Measurements from ENCODE around the gene ACOT9.

Gene ACOT9, protein sequence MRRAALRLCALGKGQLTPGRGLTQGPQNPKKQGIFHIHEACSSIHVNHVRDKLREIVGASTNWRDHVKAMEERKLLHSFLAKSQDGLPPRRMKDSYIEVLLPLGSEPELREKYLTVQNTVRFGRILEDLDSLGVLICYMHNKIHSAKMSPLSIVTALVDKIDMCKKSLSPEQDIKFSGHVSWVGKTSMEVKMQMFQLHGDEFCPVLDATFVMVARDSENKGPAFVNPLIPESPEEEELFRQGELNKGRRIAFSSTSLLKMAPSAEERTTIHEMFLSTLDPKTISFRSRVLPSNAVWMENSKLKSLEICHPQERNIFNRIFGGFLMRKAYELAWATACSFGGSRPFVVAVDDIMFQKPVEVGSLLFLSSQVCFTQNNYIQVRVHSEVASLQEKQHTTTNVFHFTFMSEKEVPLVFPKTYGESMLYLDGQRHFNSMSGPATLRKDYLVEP

GRCh38 chrX:23742697-23743622, at the start of gene ACOT9:
Gene ACOT9, minus strand, starts transcription at chrX:23743276. Its CDS starts 132 bp downstream, at chrX:23743144.
- peak within 1 kb of the TSS; percentile 87 for H3K4me3 Mint-ChIP-seq
- peak; percentile 71 to 73 for DNase-seq (ENCODE audit: low spot score in 2 of 2)
- H3K36me3 Mint-ChIP-seq = peaks cover 2% of the 10 kb centered on the region
- H3K27ac Mint-ChIP-seq = peak within 1 kb of the TSS; percentile 92
- no peaks in the 10 kb centered on the region for H3K9me3 Mint-ChIP-seq
- peak; percentile 89 for ATAC-seq (ENCODE audit: low read depth)
- peaks cover 15% of the 10 kb centered on the region for H3K4me1 Mint-ChIP-seq
- H3K27me3 Mint-ChIP-seq = no peaks in the 10 kb centered on the region

DNA sequence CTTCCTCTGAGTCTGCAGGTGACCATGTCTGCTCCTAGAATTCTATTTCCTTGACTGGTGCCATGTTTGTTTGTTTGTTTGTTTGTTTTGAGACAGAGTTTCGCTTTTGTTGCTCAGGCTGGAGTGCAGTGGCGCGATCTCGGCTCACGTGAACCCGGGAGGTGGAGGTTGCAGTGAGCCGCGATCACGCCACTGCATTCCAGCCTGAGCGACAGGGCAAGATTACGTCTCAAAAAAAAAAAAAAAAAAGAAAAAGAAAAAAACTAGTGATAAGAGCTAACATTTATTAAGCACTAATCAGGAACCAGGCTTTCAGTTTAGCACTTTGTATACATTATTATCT, 47.0 kb upstream of the ACOT9 start:
- Mint-ChIP-seq H3K4me1 (peaks cover 1% of the 10 kb centered on the region), H3K36me3 (peaks cover 8% of the 10 kb centered on the region), H3K27ac (no peak overlapping the region), H3K9me3 (no peaks in the 10 kb centered on the region), H3K27me3 (no peaks in the 10 kb centered on the region), H3K4me3 (no peak overlapping the region)
- DNase-seq (ENCODE audit: low spot score in 2 of 2) (no peak), ATAC-seq (ENCODE audit: low read depth) (no peak)

GRCh38 chrX:23789386-23790154, 46.5 kb upstream of the ACOT9 start:
- DNase-seq (ENCODE audit: low spot score in 2 of 2) (no peak), ATAC-seq (ENCODE audit: low read depth) (no peak)
- H3K9me3 Mint-ChIP-seq = no peaks in the 10 kb centered on the region
- no peak overlapping the region for H3K27ac Mint-ChIP-seq
- peaks cover 4% of the 10 kb centered on the region for H3K4me1 Mint-ChIP-seq
- no peak overlapping the region for H3K4me3 Mint-ChIP-seq
- peaks cover 10% of the 10 kb centered on the region for H3K36me3 Mint-ChIP-seq
- no peaks in the 10 kb centered on the region for H3K27me3 Mint-ChIP-seq

- Mint-ChIP-seq H3K9me3 (no peaks in the 10 kb centered on the region), H3K36me3 (peaks cover 12% of the 10 kb centered on the region), H3K4me3 (no peak overlapping the region), H3K27me3 (no peaks in the 10 kb centered on the region), H3K4me1 (peaks cover 5% of the 10 kb centered on the region), H3K27ac (no peak overlapping the region)
- ATAC-seq (ENCODE audit: low read depth) (no peak), DNase-seq (ENCODE audit: low spot score in 2 of 2) (no peak)
Measured at GRCh38 chrX:23788946-23789345, 45.9 kb upstream of the ACOT9 start.

DNA sequence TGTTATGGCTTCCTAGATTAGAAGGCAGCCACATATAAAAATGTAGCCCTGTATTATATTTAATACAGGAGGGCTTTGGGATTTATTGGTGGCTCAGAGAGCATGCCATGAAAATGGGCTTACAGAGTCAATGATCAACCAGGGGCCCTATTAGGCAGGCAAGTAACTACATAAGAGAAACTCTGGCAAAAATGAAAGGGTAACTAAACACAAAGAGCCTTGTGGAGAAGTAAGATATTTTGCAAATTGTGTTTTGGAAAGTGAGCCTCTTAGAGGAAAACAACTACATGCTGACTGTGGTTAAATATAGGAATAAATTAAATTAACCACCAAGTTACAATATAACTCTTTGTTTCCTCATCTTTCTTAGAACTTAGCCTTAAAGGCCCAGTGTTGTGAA, 45.4 kb upstream of the ACOT9 start:
- DNase-seq (ENCODE audit: low spot score in 2 of 2) (no peak), ATAC-seq (ENCODE audit: low read depth) (no peak)
- no peak overlapping the region for H3K4me3 Mint-ChIP-seq
- no peak overlapping the region for H3K27ac Mint-ChIP-seq
- H3K9me3 Mint-ChIP-seq = no peaks in the 10 kb centered on the region
- peaks cover 5% of the 10 kb centered on the region for H3K4me1 Mint-ChIP-seq
- H3K27me3 Mint-ChIP-seq = no peaks in the 10 kb centered on the region
- H3K36me3 Mint-ChIP-seq = peaks cover 14% of the 10 kb centered on the region

- DNase-seq (ENCODE audit: low spot score in 2 of 2) (no peak), ATAC-seq (ENCODE audit: low read depth) (no peak)
- no peak overlapping the region for H3K4me3 Mint-ChIP-seq
- H3K36me3 Mint-ChIP-seq = peaks cover 14% of the 10 kb centered on the region
- H3K9me3 Mint-ChIP-seq = no peaks in the 10 kb centered on the region
- no peak overlapping the region for H3K27ac Mint-ChIP-seq
- no peaks in the 10 kb centered on the region for H3K27me3 Mint-ChIP-seq
- H3K4me1 Mint-ChIP-seq = peaks cover 6% of the 10 kb centered on the region
Measured at GRCh38 chrX:23787745-23788118, 44.7 kb upstream of the ACOT9 start.

DNA sequence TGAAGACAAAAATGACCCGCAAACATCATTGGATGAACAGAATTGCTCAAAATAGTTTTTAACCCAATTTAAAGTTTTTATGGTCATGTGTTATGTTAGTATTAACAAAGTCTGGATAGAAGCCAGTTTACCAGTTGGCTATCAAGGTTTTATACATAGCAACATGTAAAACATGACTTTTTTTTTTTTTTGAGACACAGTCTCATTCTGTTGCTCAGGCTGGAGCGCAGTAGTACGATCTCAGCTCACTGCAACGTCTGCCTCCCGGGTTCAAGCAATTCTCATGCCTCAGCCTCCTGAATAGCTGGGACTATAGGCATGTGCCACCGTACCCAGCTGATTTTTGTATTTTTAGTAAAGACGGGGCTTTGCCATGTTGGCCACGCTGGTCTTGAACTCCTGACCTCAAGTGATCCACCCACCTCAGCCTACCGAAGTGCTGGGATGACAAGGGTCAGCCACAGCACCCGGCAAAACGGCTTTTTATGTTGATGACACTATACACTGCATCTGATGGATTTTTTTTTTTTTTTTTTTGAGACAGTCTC, 43.3 kb upstream of the ACOT9 start:
- no peaks in the 10 kb centered on the region for H3K27me3 Mint-ChIP-seq
- peaks cover 9% of the 10 kb centered on the region for H3K4me1 Mint-ChIP-seq
- no peak overlapping the region for H3K27ac Mint-ChIP-seq
- DNase-seq (ENCODE audit: low spot score in 2 of 2) = no peak
- ATAC-seq (ENCODE audit: low read depth) = no peak
- H3K9me3 Mint-ChIP-seq = no peaks in the 10 kb centered on the region
- peaks cover 14% of the 10 kb centered on the region for H3K36me3 Mint-ChIP-seq
- no peak overlapping the region for H3K4me3 Mint-ChIP-seq

DNA sequence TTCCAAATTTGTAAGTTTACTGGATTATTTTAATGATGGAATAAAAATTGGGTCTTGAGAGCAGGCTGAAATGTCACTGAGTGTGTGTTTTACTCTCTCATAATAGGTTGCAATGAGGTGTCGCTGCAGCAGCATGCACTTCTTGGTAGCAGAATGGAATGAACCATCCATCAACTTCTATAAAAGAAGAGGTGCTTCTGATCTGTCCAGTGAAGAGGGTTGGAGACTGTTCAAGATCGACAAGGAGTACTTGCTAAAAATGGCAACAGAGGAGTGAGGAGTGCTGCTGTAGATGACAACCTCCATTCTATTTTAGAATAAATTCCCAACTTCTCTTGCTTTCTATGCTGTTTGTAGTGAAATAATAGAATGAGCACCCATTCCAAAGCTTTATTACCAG, 42.5 kb upstream of the ACOT9 start:
- Mint-ChIP-seq H3K4me1 (peaks cover 9% of the 10 kb centered on the region), H3K27me3 (no peaks in the 10 kb centered on the region), H3K27ac (peak overlapping the region; percentile 96), H3K4me3 (peak overlapping the region; percentile 94), H3K36me3 (peaks cover 14% of the 10 kb centered on the region), H3K9me3 (no peaks in the 10 kb centered on the region)
- DNase-seq (ENCODE audit: low spot score in 2 of 2) = no peak
- ATAC-seq (ENCODE audit: low read depth) = no peak

DNA sequence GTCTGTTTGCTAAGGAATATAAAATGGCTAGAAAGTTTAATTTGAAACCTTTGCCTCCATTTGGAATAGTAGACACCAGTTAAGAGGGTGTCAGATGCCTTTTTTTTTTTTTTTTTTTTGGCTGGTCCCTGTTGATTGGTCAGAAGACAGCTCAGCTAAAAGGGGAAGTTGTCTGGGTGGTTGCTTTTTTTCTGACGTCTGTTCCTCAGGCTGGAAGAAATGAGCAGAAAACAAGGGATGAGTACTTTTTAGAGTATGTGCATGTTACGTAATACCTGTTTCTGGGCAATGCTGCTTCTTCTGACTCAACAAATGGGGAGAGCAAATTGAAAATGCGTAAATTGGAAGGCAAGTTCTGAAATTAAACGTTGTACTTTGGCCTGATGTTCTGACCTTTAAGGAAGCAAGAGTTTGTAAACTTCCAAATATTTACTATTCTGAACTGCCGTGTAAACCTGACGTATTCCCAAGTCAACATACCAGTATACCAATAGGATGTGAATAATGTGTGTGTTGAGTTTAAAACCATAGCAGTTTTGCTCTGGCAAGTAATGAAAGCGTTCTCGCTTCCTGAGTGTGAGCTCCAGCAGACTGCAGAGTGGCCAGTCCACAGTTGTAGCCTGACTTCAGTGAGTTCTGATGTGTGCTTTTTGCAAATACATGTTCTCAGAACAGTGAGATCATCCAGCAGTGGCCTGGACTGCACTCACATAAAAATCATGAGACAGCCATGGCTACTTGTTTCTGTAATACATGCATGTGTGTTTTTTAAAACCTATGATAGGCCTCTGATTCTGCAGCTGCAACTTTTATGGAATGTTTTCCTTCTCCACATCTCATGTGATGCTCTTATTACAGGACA, 41.6 kb upstream of the ACOT9 start:
- H3K4me3 Mint-ChIP-seq = peak overlapping the region; percentile 94
- peaks cover 14% of the 10 kb centered on the region for H3K36me3 Mint-ChIP-seq
- H3K9me3 Mint-ChIP-seq = no peaks in the 10 kb centered on the region
- H3K4me1 Mint-ChIP-seq = peaks cover 9% of the 10 kb centered on the region
- H3K27ac Mint-ChIP-seq = peak overlapping the region; percentile 96
- no peaks in the 10 kb centered on the region for H3K27me3 Mint-ChIP-seq
- DNase-seq (ENCODE audit: low spot score in 2 of 2) (peak in 1 of 2 donors; percentile 24), ATAC-seq (ENCODE audit: low read depth) (peak; percentile 22)

DNA sequence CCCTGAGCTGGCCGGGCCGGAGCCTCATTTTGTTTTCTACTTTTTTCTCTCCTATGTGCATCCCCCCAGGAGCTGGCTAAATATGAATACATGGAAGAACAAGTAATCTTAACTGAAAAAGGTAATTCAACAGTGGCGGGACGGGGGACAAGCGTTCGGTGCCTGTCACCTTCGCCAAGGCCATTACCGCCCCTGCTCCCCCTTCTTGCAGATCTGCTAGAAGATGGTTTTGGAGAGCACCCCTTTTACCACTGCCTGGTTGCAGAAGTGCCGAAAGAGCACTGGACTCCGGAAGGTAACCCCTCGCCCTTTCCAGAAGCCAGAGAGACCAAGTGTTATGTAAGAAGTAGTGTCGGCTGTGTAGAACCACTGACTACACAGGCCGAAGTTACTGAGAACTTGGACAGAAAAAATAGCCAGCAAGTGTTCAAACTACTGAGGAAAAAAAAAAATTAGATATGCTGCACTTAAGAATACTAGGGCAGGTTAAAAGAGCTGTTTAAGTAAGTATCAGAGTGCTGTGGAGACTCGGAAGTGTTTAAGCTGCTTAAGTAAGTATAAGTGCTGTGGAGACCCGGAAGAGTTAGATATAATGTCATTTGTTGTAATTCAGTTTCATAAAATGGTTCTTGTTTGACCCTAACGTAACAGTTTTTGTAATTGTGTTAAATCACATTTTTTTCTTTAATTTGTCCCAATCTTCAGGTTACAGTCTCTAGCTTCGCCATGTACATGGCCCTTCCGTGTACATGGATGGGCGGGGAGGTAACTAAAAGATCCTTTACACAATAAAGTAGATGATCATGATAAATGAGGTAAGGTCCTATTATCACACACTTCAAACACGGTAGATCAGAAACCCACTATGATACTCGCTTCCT, 40.8 kb upstream of the ACOT9 start:
- peak overlapping the region; percentile 94 for H3K4me3 Mint-ChIP-seq
- H3K36me3 Mint-ChIP-seq = peaks cover 14% of the 10 kb centered on the region
- peak; percentile 1 to 25 for DNase-seq (ENCODE audit: low spot score in 2 of 2)
- no peaks in the 10 kb centered on the region for H3K9me3 Mint-ChIP-seq
- no peaks in the 10 kb centered on the region for H3K27me3 Mint-ChIP-seq
- H3K4me1 Mint-ChIP-seq = peaks cover 9% of the 10 kb centered on the region
- peak overlapping the region; percentile 96 for H3K27ac Mint-ChIP-seq
- no peak for ATAC-seq (ENCODE audit: low read depth)

- H3K36me3 Mint-ChIP-seq = peaks cover 14% of the 10 kb centered on the region
- ATAC-seq (ENCODE audit: low read depth) = peak; percentile 81
- no peaks in the 10 kb centered on the region for H3K9me3 Mint-ChIP-seq
- H3K27ac Mint-ChIP-seq = peak within 1 kb of the TSS; percentile 96
- no peaks in the 10 kb centered on the region for H3K27me3 Mint-ChIP-seq
- H3K4me3 Mint-ChIP-seq = peak within 1 kb of the TSS; percentile 94
- DNase-seq (ENCODE audit: low spot score in 2 of 2) = peak; percentile 86 to 89
- H3K4me1 Mint-ChIP-seq = peaks cover 9% of the 10 kb centered on the region
Measured at GRCh38 chrX:23782863-23783588, 40.0 kb upstream of the ACOT9 start, which contains the start of gene SAT1. Gene SAT1, plus strand, starts transcription at chrX:23783173. Its CDS starts 179 bp downstream, at chrX:23783352.

Measured in memory B cell (primary cell).